Brain pericyte (primary cell): ENCODE data around the gene ST6GALNAC4.

ENCODE experiments used
- DNase-seq: peaks from one replicate; pipeline ENCODE4 v3.0.0-alpha.2; 2012; ENCODE audit warnings: low read depth, low spot score

The ST6GALNAC4 gene

DNA sequence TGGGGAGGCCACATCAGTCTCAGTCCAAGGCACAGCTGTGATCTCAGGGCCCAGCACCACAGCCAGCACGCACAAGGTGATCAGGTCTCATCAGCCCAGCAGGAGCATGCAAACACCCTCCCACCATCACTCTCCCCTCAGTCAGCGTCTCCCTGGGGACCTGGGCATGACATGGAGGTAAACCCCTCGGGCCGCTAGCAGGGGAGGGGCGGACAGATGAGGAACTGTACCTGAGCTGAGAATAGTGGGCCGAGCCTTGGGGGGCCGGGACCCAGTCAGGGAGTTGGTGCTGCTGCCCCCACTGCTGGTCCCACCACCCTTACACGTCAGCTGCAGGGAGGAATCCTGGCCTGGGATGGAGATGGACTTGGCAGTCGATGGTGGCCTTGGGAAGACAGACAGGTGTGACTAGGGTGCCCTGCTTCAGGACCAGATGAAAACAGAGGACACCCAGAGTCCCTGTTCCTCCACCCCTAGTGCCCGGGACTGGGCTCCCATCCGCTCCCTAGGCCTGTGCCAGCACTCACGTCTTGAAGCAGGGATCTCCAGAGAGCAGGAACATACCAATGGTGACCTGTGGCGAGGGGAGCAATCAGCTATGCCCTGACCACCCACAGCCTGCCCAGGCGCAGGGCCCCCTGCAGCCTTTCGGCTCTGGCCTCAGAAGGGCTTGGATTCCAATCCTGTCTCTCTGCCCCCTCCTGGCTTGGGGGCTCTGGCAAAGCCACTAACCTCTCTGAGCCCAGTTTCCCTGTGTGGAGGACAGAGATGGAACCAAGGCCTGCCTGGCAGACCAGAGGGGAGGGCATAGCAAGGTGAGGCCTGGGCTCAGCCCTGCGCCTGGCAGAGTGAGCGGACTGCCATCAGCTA lies 31.2 kb upstream of the ST6GALNAC4 start:
- DNase-seq, result no peak

DNA sequence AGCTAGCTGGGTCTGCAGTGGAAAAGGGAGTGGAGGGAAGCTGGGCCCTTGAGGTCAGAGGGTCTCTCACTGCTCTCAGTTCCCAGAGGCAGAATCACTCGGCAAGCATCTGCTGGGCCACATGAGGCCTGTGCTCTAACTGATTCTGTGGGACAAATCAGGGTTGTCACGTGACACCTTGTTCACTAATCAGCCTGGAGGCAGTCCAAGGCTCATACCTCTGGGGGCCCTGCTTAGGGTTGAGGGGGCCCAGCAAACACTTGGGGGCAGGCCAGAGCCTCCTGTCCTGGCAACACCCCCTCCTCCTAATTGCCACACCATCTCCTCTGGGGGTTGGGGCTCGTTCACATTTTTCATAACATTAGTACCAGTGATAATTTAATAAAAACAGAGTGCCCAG lies 29.9 kb upstream of the ST6GALNAC4 start:
- DNase-seq, result no peak

DNA sequence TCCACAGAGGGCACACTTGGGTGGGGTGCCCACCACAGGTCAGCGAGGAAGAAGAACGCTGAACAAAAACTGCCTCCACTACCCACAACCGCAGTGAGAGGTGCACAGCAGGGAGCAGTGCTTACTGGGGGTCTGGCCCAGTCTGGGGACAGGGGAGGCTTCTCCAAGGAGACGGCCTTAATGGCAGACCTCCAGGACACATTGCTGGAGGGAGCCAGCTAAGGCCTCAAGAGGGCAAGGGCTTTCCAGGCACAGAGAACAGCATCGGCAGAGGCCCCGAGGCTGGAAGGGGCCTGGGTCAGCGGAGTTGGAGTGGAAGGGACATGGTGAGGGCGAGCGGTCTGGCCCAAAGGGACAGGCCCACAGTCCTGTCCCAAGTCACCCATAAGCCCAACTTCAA lies 29.1 kb upstream of the ST6GALNAC4 start:
- DNase-seq, result no peak

DNA sequence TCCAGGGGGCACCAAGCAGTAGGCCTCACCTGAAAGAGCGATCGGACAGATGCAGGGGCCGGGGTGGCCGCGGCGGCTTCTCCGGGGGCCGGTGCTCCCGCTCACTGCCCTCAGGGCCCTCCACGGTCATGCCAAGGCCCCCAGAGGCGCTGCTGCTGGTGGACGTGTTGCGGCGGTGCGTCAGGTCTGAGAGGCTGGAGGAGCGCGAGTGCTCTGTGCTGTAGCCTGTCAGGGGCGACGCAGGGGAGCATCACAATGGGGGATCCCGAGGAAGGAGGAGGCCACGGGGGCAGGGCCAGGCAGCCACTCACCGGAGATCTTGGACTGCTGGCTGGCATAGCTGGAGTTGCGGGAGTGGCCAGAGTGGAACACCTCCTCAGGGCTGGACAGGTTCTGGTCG lies 28.5 kb upstream of the ST6GALNAC4 start:
- DNase-seq, result no peak

DNA sequence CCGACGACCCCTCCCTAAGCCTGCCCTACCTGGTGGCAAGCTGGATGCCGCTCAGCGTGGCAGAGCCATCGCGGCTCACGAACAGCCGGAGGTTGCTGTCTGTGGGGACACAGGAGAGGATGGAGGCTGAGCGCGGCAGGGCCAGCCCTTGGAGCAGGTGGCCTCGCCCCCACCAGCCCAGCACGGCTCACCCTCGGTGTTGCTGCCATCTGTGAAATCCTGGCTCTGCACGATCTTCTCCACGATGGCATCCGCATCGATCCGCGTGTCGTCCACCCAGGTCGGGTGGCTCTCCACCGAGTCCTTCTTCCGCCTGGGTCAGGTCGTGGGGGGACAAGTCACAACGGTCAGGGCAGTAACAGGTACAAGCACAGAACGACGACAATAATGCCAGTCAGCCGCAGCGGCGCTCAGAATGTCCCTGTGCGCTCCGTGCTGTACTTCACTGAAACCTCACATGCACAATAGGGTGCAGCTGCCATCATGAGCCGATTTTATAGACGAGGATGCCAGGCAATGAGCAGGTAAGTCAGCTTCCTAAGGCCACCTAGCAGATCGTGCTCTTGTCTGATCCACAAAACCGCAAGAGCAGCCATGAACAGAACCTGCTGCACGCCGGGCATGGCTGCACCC lies 27.9 kb upstream of the ST6GALNAC4 start:
- DNase-seq, result no peak

DNA sequence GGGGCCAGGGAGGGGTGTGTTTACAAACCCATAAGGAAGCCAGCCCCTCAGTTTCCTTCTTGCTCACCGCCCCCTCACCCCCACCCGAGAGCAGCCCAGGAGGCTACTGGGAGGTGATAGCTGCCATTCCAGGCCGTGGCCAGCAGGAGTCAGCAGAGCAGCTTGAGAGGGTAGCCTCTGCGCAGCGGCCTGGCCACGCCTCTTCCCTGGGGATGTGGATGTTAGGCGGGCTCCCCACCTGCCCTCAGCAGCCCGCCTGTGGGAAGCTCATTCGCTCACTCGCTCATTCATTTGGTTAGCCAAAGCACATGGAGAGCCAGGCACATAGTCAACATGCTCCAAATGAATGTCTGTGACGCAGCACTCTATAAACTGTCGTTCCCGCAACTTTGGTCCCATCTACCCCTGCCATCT lies 26.9 kb upstream of the ST6GALNAC4 start:
- DNase-seq, result no peak

DNA sequence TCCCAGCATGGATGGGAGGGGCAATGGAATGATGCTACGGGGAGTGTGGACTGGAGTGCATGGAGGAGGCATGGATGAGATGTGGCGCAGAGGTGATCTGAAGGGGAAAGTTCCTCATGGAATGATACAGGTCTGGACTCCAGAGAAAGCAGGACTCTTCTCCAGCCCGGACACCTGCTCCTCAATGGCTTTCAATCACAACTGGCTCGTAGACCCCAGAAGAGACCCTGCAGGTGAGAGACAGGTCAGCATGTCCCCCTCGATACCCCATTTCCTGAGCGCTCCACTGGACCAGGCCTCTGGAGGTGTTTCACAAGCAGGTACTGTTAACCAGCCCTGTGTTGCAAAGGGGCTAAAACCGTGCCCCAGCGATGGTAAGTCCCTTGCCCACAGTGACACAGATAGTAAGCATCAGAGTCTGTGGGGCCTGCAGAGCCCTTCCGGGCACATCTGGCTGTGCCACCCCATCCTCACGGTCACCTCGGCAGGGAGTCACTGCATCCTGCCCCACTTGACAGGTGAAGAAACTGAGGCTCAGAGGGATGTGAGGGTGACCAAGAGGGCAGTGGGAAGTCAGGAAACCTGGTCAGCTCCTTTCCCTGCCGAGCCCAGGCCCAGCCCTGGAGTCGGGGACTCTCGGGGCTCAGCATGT lies 26.3 kb upstream of the ST6GALNAC4 start:
- DNase-seq, result no peak

DNA sequence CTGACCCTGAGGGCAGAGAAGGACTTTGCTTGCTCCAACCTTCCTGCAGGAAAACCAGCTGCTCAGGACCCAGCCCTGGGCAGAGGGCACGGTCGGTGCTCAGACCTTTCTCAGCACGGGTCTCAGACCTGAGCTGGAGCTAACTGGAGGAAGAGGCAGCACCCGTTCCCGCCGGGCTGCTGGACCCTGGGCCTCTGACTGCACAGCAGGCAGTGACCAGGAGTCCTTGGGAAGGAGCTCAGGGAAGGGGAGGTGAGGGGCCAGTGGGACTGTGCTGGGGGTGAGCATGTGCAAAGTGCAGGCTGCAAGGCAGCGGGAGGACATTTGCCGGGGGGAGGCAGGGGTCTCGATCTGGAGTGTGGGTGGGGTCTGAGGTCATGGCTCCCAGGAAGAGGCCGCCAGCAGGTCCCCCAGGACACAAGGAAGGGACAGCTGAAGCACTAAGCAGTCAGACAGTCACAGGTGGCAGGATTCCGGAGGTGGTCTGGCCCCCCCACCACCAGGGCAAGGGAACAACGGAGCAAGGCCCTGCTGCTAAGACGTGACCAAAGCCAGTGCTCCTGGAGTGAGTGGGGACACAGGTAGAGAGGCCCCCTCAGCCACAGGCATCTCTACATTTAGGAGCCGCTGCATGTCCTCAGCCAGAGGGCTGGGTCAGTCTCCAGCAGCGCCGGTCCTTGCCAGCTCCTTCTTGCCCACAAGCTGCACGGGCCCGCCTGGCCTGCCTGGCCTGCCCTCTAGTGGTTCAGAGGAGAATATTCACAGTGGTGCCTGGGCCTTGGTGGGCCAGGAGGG lies 25.6 kb upstream of the ST6GALNAC4 start:
- DNase-seq, result no peak

DNA sequence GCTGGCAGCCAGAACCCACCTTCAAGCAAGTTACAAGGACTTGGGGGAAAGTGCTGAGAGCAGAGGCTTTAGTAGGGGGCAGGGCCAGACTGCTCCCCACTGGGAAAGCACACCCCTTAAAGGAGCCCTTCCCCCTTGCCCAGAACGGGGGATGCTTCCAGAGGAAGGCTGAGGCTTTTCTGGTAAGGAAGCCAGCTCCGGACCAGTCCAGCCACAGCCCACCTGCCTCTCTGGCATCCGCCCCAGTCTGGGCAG lies 25.0 kb upstream of the ST6GALNAC4 start:
- no peak for DNase-seq

DNA sequence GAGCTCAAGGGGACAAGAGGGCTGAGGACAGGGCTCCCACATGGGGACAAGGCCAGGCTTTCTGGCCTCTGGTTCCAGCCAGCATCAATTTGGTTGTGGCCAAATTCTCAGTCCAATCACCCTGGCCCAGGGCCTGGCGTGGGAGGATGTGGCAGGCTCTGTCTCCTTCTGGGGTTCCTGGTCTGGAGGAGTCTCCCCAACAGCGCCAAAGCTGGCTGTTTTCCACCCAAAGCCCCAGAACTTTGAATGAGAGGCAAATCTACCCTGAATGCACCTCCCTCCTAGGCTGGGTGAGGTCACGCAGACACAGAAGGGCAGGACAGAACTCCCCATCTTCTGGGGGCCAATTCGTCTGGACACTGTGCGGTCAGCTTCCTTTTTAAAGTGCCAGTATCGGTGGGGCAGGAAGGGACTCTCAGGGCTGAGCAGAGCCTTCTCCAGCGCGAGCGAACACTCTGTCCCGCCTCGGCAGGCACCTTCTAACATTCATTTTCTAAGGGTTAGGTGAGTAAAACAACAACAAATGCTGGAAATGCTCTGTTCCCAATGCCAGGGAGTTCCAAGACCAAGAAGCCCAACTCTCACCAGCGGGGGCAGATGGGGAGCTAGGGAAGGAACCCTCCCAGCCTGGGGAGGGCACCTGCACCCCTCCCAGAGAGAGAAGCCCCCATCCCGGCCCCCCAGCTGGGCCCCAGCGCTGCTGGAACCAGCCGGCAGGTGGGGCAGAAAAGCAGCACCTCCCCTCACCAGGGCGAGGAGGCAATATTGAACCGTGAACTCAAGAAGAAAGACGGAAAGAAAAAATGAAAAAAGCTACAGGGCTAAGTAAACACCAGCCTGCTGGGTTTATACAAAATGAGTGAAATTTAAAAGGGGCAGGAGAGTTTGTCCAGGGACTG lies 24.5 kb upstream of the ST6GALNAC4 start:
- no peak for DNase-seq

DNA sequence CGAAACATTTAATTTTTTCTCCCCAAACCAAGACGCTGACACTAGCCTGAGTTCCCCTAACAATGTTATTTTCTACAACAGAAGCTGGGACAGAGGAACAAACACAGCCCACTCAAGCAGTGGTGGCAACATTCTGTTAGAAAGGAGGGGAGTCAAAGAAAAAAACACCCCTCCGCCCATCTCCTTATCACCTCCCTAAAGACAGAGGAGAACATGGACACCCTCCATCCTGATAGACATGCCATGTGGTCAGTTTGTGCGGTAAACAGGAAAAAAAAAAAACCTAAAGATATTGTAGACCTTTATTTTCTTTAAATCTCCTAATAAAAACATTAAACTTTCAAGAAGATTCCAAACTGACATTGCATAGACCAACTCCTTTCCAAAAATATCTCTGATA lies 23.8 kb upstream of the ST6GALNAC4 start:
- no peak for DNase-seq

DNA sequence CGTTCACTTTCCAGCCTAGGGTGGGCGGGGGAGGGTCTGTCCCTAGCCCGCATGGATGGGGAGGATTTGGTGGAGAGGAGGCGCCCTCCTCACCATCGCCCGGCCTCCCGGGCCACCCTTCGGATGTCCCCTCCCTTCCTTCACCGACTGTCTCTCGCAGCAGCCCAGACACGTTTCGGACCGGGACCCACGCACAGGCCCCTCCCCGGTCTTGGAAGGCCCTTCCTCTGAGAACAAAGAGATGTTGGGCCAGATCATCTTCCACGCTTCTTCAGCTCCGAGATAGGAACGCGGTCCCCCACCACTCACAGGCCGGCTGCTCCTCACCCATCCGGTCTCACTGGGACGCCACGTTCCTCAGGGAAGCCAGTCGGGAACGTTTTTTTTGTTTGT lies 21.5 kb upstream of the ST6GALNAC4 start:
- no peak for DNase-seq

DNA sequence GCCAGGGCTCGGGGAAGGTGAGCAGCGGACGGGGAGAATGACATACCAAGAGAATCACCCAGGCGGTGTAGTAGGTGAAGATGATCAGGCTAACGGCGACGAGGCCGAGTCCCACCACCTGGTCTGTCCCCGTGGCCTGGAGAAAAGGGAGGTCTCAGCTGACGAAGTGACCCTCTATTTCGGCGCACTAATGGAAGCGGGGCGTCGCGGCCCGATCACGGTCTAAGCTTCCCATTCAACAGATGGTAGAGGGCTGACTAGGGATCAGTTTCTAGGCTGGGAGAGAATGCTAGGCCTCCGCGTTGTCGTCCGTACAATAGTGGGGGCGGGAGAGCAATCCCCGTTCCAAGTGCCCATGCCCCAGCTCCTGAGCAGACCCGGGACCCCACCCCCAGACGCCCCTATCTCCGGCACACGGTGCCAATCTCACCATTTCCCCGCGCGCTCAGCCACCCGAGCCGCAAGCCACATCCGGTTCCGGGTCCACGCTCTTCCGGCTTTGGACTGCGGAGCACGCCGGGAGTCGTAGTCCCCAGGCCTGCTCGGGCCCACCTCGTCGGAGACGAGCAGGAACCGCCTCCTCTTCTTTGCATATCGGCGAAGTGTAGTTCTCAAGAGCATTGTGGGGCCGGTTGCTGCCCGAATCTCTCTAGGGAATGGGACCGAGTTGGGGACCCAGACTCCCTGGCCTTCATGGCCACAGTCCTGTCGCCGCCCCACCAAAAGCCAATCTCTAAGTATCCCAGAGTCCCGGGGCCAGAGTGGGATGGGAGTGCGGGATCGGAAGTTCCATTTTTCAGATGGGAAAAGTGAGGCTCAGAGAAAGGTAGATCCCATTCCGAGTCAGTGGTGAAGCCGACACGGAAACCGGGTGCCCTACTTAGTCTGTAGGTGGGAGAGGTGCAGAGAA lies 20.8 kb upstream of the ST6GALNAC4 start, which contains the start of gene DPM2:
Gene DPM2, minus strand, starts transcription at position 467 of the 910 bp plus-strand sequence. Its CDS starts 34 bp downstream, at position 433.
- DNase-seq, result no peak

DNA sequence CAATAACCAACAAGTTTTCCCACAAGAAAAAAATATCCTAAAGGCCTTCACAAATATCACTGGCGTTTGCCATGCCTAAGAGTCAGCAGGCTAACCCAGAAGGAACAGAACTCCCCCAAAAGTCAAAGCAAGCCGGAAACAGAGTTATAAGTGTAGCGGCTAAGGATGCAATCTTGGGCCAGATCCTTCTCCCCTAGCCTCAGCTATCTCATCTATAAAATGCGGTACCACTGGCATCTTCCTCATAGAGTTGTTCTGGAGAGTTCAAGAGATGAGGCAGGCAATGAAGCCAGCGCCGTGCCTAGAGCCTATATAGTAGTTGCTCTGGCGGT lies 20.2 kb upstream of the ST6GALNAC4 start:
- DNase-seq, result no peak

DNA sequence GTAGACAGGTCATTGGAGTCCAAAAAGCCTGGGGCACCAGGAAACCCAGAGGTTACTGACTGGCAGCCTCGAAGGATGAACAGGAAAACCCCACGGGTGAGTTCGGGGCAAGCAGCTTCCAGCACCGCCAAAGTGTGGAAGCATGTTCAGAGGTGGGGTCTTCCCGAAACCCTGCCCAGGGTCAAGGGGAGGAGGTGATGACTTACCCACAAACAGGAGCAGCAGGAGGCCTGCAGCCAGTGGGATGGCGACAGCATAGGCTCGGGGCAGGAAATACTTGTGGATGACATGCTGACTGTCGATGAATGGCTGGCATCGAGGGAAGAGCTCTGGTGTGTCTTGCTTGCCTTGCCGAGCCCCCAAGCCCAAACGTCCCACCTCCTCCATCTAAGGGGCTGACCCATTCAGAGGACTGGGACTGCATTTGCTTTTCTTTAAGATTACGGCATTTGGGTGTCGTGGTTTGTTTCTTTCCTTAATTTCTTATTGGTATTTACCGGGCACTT lies 19.6 kb upstream of the ST6GALNAC4 start:
- DNase-seq, result no peak

DNA sequence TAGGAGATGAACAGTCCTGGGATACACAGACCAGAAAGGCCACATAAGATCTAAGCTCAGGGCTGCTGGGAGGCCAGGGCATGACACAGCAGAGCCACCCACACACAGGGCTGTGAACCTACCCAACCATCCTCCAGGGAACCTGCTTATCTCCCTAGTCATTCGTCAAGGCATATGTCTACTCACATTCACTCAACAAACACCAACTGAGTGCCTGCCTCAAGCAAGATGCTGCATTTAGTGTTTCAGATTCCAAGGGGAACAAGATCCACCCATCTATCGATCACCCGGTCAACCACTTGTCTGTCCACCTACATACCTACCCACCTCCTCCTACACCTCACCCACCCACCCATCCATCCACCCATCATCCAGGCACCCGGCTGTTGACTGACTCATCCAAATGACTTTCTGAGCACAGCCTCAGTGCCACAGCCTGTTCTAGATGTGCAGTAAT lies 19.0 kb upstream of the ST6GALNAC4 start:
- DNase-seq, result no peak

DNA sequence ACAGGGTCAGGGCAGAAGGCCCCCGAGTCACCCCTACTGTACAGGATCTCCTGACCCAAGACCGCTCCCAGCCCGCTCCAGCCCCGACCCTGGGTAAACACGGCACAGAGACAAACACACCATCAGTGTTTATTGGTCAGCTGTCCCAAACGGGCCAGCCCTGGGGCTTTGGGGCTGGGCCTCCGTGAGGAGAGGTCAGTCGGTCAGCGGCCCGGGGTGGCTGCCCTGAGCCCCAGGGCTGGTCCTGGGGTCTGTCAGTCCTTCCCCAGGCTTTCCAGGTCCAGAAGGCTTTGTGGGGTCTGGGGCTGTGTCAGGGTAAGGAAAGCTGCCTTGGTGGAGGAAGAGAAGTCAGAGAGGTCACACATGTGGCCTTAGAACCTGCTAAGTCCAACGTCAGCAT lies 18.1 kb upstream of the ST6GALNAC4 start:
- no peak for DNase-seq

DNA sequence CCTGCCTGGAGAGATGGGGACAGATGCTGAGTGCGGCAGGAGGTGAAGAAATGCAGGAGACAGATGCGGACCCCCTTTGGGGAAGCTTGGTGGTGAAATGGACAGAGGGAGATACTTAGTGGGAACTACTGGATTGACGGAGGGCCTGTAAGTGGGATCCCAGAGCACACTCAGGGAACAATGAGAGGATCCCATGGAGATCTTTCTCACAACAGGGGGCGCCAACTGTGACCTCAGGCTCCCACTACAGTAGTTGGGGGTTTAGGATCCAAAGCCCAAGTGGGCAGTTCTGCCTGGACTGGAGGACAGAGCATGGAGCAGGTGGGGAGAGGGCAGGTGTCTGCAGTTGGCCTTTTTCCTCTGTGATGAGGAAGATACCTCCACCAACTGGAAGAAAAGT lies 17.4 kb upstream of the ST6GALNAC4 start:
- no peak for DNase-seq

DNA sequence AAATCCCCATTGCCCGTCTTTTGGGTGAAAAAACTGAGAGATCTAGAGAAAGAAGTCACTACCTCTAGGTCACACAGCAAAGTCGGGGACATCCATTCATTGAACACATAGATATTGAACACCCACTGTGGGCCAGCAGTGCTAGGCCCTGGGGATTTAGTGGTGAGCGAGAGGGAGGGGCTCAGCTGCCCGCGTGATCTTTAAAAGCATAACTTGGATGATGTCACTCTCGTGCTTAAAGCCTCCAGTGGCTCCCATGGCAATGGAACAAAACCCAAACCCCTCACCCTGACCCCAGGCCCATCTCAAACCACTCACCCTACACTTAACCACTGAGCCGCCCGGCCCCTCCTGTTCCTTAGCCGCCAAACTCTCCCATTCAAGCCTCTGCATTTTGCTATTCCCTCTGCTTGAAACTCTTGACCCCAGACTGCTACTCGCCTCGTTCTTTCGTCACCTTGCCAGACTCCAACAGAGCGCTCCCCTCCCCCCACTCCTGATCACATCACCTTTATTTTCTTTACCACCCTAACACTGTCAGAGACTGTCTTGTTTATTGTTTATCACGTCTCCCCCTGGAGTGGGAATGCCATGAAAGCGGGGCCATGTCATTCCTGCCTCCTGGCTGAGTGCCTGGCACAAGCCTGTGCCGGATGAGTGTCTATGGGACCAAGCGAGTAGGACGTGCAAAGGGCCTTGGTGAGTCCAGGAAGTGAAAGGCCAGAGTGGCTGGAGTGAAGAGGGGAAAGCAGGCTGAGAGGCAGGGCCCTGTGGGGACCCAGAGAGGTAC lies 14.4 kb upstream of the ST6GALNAC4 start:
- DNase-seq, result peak; percentile 68
